Stimulated activated CD4-positive, alpha-beta T cell treated with anti-CD3 and anti-CD28 coated beads, Interleukin-4, amount 100 ng/mL, for 1 hour (primary cell): ENCODE measurements around the gene SPEG.

Source experiments
- DNase-seq: peaks from one replicate; pipeline ENCODE4 v3.0.0-alpha.2; 2020

Gene SPEG

GRCh38 chr2:219517954-219518778, 83.5 kb downstream of the SPEG start:
- DNase-seq = no peak

- no peak for DNase-seq
Measured at GRCh38 chr2:219519526-219519916, 84.9 kb downstream of the SPEG start.

- DNase-seq = no peak
Measured at GRCh38 chr2:219520079-219520478, 85.4 kb downstream of the SPEG start.

GRCh38 chr2:219521066-219521880, 86.6 kb downstream of the SPEG start:
- no peak for DNase-seq

GRCh38 chr2:219522111-219523030, 87.7 kb downstream of the SPEG start:
- DNase-seq = no peak

GRCh38 chr2:219523031-219523671, 88.5 kb downstream of the SPEG start:
- no peak for DNase-seq

- DNase-seq = no peak
Measured at GRCh38 chr2:219524817-219525216, 90.2 kb downstream of the SPEG start.

- no peak for DNase-seq
Measured at GRCh38 chr2:219525533-219526232, 91.0 kb downstream of the SPEG start.

- DNase-seq = no peak
Measured at GRCh38 chr2:219526320-219527075, 91.9 kb downstream of the SPEG start.

- DNase-seq = no peak
Measured at GRCh38 chr2:219527076-219527394, 92.4 kb downstream of the SPEG start.

- no peak for DNase-seq
Measured at GRCh38 chr2:219527472-219527871, 92.8 kb downstream of the SPEG start.

- peak; percentile 89 for DNase-seq
Measured at GRCh38 chr2:219530048-219530963, 95.7 kb downstream of the SPEG start.

GRCh38 chr2:219531639-219532377, 97.2 kb downstream of the SPEG start:
- DNase-seq = no peak

GRCh38 chr2:219532378-219532649, 97.7 kb downstream of the SPEG start:
- no peak for DNase-seq

- DNase-seq = no peak
Measured at GRCh38 chr2:219533930-219534661, 99.5 kb downstream of the SPEG start.

GRCh38 chr2:219536425-219536824, 101.8 kb downstream of the SPEG start:
- no peak for DNase-seq

GRCh38 chr2:219536967-219537366, 102.3 kb downstream of the SPEG start:
- no peak for DNase-seq

- no peak for DNase-seq
Measured at GRCh38 chr2:219537657-219538488, 103.2 kb downstream of the SPEG start.
